T-helper 1 cell treated with Interleukin-12 subunit alpha and Interleukin-12 subunit beta and Interleukin-4 antibody, amounts not matched to agents 30 ng/mL and 1 ng/mL, for 36 hours (primary cell): ENCODE measurements around the gene SCG2. TPM values are rescaled to one million over a fixed set of nuclear protein-coding genes. Genes with fewer than 3 reads are reported as not detected.

ENCODE experiments used
- intact Hi-C: fragments of 100-400 bp; cut with micrococcal nuclease; formaldehyde crosslinking; loops from one replicate; pipeline ENCODE4 v1.15.1; 2024
- total RNA-seq: library from RNA; stranded (reverse); gene quantifications from 2 replicates; pipeline ENCODE4 v1.2.3, GENCODE V29; 2022

The SCG2 gene
- total RNA-seq, 1 donor from 2014 or later: not detected

- intact Hi-C loops: no loop called here
These were observed 20.2 kb downstream of the SCG2 start for GRCh38 chr2:223582001-223582400.

GRCh38 chr2:223580951-223581350 lies 21.2 kb downstream of the SCG2 start:
- intact Hi-C loops: no loop called here

- intact Hi-C loops: no loop called here
These were observed 23.3 kb downstream of the SCG2 start for GRCh38 chr2:223578846-223579245.

DNA sequence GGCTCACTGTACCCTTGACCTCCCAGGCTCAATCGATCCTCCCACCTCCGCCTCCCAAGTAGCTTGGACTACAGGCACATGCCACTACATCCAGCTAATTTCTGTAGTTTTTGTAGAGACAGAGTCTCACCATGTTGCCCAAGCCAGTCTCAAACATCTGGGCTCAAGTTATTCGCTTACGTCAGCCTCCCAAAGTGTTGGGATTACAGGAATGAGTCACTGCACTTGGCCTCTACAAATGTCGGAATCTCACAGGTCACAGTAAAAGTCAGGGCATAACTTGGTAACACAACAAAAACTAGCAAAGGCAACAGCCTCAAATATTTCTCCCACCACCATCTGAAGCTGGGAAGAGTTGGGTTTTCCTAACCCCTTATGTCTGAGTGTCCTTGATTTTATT lies 25.3 kb downstream of the SCG2 start:
- intact Hi-C loops: no loop called here

DNA sequence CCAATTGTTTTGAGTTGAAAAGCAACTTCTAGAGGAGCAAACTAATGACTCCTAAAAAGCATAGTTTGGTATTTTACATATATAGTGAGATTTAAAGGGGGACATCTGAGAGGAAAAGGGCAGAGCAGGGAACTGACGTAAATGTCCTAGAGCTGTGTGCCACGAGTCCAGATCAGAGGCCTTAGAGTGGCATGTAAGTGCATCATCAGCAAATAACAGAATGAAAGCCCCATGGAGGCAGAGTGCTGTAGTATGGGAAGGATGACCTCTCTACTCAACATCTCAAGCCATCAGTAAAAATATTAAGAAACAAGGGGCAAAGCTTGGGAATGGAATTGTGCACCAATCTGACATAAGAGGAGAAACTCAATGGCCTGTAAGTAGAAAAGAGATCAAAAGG lies 31.4 kb downstream of the SCG2 start:
- intact Hi-C loops: no loop called here

DNA sequence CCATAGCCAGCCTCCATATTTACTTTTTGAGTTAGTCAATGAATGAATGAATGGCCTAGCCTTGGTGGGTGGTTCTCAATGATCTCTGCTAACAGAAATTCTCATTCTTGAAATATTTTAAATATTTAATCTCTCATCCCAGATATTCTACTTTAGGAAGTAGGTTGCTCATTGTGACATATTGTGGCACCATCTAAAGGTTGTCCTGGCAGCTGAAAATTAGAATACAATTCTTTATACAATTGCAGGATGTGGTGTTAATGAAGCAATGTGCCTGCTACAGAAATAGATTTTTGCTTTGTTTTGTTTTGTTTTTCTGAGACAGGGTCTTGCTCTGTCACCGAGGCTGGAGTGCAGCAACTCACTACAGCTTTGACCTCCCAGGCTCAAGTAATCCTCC lies 35.8 kb downstream of the SCG2 start:
- intact Hi-C loops: no loop called here

DNA sequence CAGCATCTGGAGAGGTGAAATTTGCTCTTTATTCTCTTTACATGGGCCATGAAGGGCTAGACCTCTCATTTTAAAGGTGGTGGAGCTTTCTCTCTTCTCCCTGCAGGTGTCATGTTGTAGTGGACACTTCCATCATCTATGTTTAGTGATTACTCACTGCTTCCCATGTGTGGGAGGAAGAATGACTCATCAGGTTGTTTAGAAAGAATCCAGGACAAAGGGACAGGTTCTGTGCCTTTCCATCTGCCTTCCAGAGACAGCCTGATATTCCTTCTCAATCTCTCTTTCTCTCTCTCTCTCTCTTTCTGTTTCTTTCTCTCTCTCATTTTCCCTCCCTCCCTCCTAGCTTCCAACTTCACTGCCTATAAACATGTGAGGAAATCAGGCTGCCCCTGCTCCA lies 38.7 kb downstream of the SCG2 start:
- intact Hi-C loops: no loop called here

DNA sequence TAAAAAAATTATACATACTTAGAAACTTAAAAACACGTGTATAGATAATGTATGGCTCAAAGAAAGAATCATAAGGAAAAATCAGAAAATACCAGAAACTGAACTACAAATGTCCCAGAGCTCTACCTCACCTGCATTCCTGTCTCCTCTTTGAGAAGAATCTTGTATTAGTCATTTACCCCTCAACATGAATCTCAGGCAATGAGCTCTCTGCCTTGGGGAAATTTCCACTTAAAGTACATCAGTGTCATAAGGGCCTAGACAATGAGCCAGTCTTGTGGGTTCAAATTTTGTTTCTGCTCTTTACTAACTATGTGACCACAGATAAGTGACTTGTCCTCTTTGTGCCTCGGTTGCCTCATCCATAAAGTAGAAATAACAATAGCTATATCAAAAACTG lies 40.1 kb downstream of the SCG2 start:
- intact Hi-C loops: no loop called here

DNA sequence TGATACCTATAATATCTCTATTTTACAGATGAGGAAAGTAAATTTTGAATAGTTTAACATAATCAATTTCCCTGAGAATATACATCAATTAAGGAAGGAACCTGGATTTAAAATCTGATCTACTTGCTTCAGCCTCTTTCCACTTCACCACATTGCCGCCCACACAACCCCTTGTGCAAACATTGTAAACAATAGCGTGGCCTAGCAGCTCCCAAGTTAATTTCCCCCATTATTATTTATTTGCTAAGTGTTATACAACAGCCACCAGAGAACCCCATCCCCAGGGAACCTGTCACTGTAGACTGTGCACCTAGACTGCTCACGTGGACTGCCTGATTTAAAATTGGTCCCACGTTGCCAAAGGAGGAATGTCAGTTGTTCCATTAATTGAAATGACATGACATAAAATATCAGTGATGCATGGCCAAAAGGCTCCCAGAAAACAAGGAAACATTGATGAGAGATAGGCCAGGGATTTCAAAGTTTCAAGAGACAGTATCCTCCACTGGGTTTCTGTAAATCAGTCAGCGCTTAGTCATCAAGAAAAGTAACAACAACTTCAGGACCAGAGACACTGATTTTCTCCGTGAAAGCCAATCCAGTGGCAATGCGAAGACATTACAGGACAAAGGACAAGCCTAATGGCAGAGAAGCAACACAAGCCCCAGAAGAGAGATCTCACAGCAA lies 41.3 kb downstream of the SCG2 start:
- intact Hi-C loops: no loop called here

DNA sequence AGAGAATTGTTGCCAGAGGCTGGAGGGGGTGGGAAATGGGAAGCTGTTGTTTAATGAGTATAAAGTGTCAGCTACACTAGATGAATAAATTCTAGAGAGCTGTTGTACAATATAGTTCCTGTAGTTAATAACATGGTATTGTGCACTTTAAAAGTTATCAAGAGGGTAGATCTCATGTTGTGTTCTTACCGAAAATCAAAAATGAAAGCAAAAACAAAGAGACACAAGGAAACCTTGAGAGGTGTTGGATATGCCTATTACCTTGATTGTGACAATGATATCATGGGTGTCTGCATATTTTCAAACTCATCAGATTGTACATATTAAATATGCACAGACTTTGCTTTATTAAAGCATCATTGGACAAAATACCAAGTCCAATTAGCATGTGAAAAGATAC lies 43.2 kb downstream of the SCG2 start:
- intact Hi-C loops: no loop called here

DNA sequence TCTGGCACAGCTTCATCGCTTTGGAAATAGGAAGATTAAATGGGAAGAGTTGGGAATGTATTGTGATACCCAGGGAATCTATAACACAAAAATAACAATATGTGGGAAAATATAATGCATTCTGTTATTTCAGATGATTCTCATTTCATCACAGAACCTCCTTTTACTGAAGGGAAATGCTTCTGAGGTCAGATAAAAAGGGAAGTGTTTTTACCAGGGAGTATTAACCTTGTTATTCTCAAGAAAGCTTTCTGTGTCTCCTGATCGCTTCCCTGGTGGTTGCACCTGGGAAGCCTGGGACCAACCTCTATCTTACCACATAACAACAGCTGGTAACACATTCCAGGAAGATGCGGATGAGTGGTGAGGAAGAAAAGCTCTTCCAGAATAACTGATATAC lies 47.2 kb downstream of the SCG2 start:
- intact Hi-C loops: no loop called here

DNA sequence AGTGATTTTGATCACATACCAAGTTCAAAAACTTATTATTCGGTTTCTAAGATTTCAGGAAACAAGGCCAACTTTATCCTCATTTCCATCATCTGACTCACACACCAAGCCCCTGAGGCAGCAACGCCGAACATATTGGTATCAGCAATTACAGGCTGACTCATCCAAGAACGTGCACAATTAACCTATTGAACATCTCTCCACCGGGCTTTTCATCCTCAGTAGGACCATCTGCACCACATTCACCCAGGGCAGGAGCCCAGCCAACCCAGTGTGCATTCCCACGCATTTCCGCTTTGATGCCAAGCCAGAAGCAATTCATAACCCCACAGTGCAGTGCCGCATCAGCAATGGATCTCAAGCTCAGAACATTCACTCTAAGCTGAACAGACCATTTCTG lies 52.9 kb downstream of the SCG2 start:
- intact Hi-C loops: no loop called here

GRCh38 chr2:223548194-223548593 lies 54.0 kb downstream of the SCG2 start:
- intact Hi-C loops: no loop called here

Other genes starting within 250 kb of the SCG2 start
- gene AP1S3, start 235.2 kb upstream of the SCG2 start, total RNA-seq: 7.1 and 9.8 TPM in 2 replicates